Globus pallidus (tissue), 1 donor: ENCODE results near the gene MINK1.

Experiments used
- DNase-seq: peaks from one replicate; pipeline ENCODE4 v3.0.0-alpha.2; 2015; ENCODE audit warnings: low spot score

MINK1 gene

DNA sequence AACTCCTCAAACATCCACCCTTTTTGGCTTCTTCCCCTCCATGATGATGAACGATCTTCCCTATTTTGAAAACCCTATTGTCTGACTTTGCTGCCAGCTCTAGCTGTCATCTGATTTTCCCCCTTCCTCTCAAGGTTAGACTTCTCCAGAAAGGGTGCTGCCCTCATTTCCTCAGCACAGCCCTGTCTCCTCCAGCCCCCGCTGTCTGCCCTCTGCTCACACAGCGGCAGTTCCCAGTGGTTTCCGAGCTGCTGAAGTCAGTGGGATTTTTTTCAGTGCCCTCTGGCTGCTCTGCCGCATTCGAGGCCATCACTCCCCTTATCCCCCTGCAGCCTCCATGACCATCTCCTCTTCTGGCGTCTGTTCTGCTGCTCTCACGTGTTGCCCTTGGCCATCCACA lies 39.6 kb downstream of the MINK1 start:
- peak; percentile 79 for DNase-seq

DNA sequence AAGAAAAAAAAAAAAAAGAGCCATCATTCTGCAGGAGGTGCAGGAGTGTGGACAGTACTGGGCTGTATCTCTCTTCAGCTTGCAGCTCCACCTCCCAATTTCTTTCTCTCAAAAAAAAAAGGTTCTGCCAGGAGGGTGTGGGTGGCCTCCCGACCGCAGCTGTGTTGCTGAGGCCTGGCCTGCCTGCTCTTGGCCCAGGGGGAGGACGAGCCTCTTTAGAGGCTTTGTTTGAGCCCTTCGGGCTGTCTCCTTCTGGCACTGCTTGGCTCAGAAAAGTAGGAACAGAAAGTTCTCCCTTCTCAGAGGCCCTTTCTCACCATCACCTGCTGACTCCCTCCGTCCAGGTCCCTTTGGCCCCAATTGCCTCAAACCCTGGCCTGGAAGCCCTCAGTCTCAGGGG lies 43.9 kb downstream of the MINK1 start:
- peak; percentile 88 for DNase-seq

DNA sequence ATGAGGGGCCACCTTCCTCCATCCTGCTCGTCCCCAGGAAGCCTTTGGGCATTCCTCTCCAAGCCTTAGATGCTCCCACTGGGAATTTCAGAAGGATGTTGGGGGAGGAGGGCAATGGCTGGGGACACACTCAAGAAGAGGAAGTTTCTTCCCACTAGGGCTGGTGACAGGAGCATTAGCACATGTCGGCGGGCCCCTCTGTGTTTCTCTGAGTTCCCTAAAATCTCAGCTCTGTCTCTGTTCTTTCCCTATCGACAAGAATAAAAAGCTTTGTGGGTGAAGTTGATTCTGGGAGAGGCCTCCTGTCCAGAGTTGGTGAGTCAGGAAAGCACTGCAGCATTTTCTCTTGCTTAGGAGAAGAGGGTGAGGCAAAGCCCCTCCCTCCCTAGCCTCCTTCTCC lies 46.5 kb downstream of the MINK1 start:
- no peak for DNase-seq

DNA sequence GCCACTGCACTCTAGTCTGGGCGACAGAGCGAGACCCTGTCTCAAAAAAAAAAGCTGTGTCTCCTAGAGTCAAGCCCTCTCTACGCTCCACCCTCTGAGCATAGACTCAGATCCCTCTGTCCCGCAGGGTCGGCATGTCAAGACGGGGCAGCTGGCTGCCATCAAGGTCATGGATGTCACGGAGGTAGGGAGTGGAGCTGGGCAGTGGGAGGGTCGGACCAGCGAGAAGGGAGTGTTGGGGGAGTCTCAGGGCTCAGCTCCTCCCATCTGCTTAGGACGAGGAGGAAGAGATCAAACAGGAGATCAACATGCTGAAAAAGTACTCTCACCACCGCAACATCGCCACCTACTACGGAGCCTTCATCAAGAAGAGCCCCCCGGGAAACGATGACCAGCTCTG lies 47.7 kb downstream of the MINK1 start:
- no peak for DNase-seq

DNA sequence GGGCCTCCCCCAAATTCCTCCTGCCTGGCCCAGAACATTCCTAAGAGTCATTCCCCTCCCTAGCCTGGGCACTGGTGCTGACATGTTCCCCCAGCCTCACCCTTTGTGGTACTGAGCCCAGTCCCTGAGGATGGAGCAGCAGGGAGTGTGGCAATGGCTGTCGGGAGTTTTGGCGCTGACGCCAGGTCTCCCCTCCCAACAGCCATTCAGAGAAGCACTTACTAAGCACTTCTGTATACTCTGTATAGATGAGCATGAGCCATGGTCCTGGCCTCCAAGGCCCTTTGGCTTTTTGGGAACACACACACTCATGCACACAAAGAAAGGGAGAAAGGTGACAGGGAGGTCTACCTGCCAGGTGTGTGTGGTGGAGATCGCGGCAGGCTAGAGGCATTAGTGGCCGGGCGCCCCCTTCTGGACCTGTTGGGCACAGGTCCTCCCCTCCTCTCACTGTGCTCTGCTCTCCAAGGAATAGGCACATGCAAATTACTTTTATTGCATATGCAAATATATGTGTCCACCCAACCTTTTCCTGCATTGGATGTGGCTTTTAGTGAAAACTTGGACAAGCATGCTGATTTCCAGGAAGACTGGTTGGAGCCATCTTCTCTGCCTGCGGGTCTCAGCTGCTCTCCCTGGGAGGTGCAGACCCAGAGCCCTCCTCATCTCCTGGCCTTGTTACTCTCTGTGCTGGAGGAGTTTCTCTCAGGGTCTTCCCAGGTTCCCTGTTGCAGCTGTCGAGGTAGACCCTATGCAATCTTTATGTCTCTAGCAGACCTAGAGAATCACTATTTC lies 48.8 kb downstream of the MINK1 start:
- peak; percentile 74 for DNase-seq

GRCh38 chr17:4884489-4884888 lies 51.3 kb downstream of the MINK1 start:
- no peak for DNase-seq

GRCh38 chr17:4886830-4887229 lies 53.7 kb downstream of the MINK1 start:
- DNase-seq, result no peak

GRCh38 chr17:4887581-4887980 lies 54.4 kb downstream of the MINK1 start:
- no peak for DNase-seq

DNA sequence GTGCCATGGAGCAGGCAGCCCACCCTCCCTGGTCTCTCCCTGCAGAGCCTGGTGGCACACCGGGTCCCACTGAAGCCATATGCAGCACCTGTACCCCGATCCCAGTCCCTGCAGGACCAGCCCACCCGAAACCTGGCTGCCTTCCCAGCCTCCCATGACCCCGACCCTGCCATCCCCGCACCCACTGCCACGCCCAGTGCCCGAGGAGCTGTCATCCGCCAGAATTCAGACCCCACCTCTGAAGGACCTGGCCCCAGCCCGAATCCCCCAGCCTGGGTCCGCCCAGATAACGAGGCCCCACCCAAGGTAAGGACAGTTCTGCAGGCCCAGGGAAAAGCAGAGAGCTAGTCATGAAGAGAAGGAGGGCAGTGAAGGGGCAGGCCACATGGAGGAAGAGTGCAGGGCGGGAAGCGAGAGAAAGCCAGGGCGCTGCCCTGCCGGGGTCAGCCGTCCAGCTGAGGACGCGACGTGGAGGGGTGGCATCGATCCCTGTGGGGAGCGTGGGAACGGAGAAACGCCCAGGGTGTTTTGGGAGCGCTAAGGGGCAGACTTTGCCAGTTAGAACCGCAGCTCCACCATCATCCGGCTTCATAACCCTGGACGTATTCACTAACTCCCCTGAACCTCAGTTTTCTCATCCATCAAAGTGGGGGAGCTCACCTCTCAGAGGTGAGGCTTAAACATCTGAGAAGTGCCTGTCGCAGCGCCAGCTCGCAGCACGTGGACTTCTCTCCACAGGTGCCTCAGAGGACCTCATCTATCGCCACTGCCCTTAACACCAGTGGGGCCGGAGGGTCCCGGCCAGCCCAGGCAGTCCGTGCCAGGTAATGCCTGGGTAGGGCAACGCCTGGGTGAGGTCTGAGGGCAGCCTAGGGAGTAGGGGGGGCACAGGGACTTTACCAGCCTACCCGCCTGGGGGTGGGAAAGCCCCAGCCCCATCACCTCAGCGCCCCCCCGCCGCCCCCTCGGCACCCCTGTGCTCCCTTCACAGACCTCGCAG lies 58.6 kb downstream of the MINK1 start:
- DNase-seq, result no peak

DNA sequence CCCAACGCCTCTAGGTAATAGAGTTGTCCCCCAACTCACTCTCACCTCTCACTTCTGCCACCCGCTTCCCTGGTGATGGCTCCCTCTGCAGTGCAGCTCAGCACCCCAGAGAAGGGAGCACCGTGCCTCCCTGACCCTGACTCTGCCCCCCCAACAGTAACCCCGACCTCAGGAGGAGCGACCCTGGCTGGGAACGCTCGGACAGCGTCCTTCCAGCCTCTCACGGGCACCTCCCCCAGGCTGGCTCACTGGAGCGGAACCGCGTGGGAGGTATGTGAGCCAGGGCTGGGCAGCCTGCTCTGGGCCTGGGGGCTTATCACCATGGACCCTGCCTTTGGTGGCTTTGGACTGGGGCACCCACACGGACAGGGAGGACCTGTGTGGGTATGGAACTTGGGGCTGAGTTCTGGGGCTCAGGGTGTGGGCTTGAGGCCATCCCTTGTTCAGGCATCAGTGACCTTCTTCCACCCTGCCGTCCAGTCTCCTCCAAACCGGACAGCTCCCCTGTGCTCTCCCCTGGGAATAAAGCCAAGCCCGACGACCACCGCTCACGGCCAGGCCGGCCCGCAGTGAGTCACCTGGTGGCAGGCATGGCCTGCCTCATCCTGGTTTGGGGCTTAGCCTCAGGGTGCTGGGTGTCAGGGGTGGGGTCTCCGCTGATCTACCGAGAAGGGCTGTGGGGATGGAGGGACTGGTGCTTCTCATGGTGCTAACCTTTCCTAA lies 59.5 kb downstream of the MINK1 start:
- no peak for DNase-seq

DNA sequence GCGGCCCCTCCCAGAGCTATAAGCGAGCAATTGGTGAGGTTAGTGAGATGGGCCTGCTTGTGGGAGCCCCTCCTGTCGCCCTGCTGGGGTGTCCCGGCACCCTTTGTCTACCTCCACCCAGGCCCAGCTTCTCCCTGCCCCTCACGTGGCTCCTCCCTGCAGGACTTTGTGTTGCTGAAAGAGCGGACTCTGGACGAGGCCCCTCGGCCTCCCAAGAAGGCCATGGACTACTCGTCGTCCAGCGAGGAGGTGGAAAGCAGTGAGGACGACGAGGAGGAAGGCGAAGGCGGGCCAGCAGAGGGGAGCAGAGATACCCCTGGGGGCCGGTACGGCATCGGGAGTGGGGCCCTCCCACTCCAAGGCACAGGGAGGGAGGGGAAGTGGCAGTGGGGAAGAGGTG lies 60.1 kb downstream of the MINK1 start:
- no peak for DNase-seq

DNA sequence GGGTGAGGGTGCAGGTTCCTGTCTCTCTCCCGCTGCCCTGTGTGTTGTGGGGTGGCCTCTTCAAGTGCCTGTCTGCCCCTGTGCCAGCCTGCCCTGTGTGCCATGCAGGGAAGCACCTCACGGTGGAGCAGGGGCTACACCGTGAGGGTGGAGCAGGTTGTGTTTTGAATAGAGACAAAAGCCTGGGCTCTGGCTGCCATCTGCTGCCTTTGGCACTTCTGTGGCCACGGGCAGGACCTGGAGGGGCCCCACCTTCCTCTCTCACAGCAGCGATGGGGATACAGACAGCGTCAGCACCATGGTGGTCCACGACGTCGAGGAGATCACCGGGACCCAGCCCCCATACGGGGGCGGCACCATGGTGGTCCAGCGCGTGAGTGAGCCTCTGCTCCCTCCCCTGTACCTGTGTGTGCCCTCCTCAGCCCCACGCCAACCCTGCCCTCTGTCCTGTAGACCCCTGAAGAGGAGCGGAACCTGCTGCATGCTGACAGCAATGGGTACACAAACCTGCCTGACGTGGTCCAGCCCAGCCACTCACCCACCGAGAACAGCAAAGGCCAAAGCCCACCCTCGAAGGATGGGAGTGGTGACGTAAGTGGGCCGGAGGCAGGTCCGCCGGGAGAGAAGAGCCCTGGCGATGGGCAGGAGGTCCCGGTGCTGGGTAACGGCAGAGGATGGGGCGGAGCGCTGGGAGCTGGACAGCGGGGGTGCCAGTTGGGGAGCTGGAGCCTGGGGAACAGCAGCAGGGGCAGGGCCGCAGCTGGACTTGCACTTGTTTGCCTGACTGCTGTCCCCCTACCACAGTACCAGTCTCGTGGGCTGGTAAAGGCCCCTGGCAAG lies 60.8 kb downstream of the MINK1 start:
- DNase-seq, result no peak

DNA sequence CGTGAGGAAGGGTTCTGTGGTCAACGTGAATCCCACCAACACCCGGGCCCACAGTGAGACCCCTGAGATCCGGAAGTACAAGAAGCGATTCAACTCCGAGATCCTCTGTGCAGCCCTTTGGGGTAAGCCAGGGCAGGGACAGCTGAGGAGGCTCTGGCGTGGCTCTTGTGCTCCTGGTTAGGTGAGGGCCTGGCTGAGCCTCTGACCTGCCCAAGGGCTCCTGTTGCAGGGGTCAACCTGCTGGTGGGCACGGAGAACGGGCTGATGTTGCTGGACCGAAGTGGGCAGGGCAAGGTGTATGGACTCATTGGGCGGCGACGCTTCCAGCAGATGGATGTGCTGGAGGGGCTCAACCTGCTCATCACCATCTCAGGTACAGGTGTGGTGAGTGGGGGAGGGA lies 62.0 kb downstream of the MINK1 start:
- no peak for DNase-seq

DNA sequence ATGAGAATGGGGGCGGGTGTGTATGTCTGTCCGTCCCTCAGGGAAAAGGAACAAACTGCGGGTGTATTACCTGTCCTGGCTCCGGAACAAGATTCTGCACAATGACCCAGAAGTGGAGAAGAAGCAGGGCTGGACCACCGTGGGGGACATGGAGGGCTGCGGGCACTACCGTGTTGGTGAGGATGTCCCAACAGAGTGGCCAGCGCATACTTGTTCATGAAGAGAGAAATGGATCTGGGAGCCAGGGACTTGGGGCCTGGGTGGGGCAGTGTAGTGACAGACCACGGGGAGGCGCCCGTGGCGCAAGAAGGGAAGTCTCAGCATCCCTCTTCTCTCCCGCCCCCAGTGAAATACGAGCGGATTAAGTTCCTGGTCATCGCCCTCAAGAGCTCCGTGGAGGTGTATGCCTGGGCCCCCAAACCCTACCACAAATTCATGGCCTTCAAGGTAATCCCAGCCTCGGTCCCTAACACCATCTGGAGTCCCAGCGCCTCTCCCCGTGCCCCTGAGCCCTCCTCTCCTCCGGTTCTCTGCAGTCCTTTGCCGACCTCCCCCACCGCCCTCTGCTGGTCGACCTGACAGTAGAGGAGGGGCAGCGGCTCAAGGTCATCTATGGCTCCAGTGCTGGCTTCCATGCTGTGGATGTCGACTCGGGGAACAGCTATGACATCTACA lies 62.7 kb downstream of the MINK1 start:
- DNase-seq, result no peak

DNA sequence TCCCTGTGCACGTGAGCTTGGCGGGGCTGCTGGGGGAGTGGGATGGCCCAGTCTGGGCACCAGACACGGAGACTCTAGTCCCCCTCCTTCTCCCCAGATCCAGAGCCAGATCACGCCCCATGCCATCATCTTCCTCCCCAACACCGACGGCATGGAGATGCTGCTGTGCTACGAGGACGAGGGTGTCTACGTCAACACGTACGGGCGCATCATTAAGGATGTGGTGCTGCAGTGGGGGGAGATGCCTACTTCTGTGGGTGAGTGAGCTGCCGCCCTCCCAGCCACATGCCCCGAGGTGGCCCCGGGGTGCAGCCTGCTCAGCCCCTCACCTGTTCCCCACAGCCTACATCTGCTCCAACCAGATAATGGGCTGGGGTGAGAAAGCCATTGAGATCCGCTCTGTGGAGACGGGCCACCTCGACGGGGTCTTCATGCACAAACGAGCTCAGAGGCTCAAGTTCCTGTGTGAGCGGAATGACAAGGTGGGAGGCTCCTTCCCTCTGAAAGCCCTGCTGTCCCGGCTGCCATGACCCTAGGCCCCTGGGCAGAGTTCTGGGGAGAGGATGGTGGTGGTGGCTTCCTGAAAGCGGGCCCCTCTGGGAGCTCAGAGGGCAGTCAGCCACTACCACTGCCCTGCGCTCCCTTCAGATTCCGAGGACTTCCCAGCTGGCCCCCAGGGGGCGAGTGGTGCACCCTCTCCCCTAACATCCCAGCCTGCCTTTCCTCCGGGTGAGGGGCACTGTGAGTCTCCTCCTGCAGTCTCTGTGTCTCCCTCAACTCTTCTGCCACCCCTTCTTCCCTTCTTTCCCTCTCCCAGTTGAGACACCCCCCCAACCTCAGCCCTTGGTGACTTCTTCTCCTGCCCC lies 63.4 kb downstream of the MINK1 start:
- no peak for DNase-seq

GRCh38 chr17:4897198-4897687 lies 64.1 kb downstream of the MINK1 start:
- no peak for DNase-seq

GRCh38 chr17:4897785-4898184 lies 64.6 kb downstream of the MINK1 start:
- DNase-seq, result no peak

DNA sequence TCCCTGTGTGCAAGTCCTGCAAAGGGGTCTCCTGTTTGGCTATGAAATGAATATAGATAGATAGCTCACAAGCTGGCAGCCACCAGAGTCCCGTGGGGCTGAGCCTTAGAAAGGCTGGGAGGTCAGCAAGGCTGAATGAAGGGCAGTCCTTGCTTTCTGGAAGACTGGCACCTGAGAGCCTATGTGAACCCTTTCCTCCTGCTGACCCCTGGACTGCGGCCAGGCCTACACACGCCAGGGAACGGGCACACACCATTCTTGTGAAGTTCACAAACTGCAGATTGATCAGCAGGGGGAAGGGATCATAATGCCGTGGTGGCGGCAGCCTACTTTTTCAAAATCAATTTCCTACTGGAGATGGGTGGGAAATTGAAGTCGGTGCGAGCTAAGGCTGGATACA lies 65.2 kb downstream of the MINK1 start:
- no peak for DNase-seq

GRCh38 chr17:4898927-4899326 lies 65.8 kb downstream of the MINK1 start:
- DNase-seq, result no peak
